H1 (cell line): ENCODE results near the gene ZDHHC17.

ENCODE experiments used
- CBX8 ChIP-seq: fragments of 300-800, 300-1000 bp; sonication (generic); IDR thresholded peaks from 2 replicates; pipeline ENCODE4 v1.7.1; 2016; ENCODE audit warnings: low read depth, low read length, borderline replicate concordance
- EP300 ChIP-seq, 2 experiments: IDR thresholded peaks; 1 replicate in 1 of 2; 2 replicates in 1 of 2; pipeline ENCODE4 v1.6.1; 2011 to 2012; ENCODE audit warnings: low read depth in 2 of 2, low read length in 2 of 2, mild to moderate bottlenecking in 2 of 2, borderline replicate concordance in 1 of 2, inconsistent platforms in 1 of 2, moderate library complexity in 1 of 2
- HDAC6 ChIP-seq: IDR thresholded peaks from one replicate; pipeline ENCODE4 v1.7.1; 2012; ENCODE audit warnings: low read depth, mild to moderate bottlenecking, inconsistent platforms, low read length, moderate library complexity
- MAFK ChIP-seq: IDR thresholded peaks from 2 replicates; pipeline ENCODE4 v1.6.1; 2012; ENCODE audit warnings: low read depth, mild to moderate bottlenecking, improper control_type of control experiment, low read length
- POLR2A ChIP-seq, 2 experiments: IDR thresholded peaks; 1 replicate in 1 of 2; 2 replicates in 1 of 2; pipeline ENCODE4 v1.6.1; 2011; ENCODE audit warnings: low read depth in 2 of 2, low read length in 2 of 2, mild to moderate bottlenecking in 2 of 2; ENCODE audit errors: control extremely low read depth in 1 of 2
- SRF ChIP-seq: IDR thresholded peaks from 2 replicates; pipeline ENCODE4 v1.6.1; 2011; ENCODE audit warnings: mild to moderate bottlenecking, low read depth, low read length, moderate library complexity
- TAF1 ChIP-seq: IDR thresholded peaks from 2 replicates; pipeline ENCODE4 v1.6.1; 2011; ENCODE audit warnings: mild to moderate bottlenecking, low read depth, low read length
- TBP ChIP-seq: IDR thresholded peaks from 2 replicates; pipeline ENCODE4 v1.6.1; 2011; ENCODE audit warnings: low read depth, low read length, improper control_type of control experiment
- TF ChIP-seq, protein P1 (sequence below), 3 experiments: IDR thresholded peaks; 1 replicate in 2 of 3; 2 replicates in 1 of 3; pipeline versions ENCODE4 v1.5.1 to v1.6.1; 2011; ENCODE audit warnings: low read length in 3 of 3, mild to moderate bottlenecking in 3 of 3, inconsistent platforms in 2 of 3, low read depth in 1 of 3, moderate library complexity in 1 of 3; ENCODE audit not compliant: insufficient read depth in 1 of 3; ENCODE audit errors: control extremely low read depth in 1 of 3

DNA sequence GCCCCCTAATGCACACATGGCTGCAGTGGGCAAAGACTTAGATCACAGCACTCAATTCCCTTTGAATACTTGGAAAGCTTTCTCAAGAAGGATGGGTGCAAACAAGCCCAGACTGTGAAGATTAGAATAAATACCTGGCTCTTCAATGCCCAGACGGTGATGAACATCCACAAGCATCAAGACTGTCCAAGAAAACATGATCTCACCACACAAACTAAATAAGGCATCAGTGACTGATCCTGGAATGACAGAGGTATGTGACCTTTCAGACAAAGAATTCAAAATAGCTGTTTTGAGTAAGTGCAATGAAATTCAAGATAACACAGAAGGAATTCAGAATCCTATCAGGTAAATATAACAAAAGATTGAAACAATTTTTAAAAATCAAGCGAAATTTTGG lies 43.8 kb upstream of the ZDHHC17 start:
- no peak for TF ChIP-seq POLR2A (IDR thresholded peaks at IDR 0.05; ENCODE audit: control extremely low read depth in 1 of 2, low read depth in 2 of 2, low read length in 2 of 2)
- TF ChIP-seq, protein P1, sequence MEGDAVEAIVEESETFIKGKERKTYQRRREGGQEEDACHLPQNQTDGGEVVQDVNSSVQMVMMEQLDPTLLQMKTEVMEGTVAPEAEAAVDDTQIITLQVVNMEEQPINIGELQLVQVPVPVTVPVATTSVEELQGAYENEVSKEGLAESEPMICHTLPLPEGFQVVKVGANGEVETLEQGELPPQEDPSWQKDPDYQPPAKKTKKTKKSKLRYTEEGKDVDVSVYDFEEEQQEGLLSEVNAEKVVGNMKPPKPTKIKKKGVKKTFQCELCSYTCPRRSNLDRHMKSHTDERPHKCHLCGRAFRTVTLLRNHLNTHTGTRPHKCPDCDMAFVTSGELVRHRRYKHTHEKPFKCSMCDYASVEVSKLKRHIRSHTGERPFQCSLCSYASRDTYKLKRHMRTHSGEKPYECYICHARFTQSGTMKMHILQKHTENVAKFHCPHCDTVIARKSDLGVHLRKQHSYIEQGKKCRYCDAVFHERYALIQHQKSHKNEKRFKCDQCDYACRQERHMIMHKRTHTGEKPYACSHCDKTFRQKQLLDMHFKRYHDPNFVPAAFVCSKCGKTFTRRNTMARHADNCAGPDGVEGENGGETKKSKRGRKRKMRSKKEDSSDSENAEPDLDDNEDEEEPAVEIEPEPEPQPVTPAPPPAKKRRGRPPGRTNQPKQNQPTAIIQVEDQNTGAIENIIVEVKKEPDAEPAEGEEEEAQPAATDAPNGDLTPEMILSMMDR (IDR thresholded peaks at IDR 0.05; ENCODE audit: control extremely low read depth in 1 of 3, insufficient read depth in 1 of 3, low read depth in 1 of 3, low read length in 3 of 3), result no peak
- TF ChIP-seq SRF, result no peak
- TF ChIP-seq MAFK, result no peak
- no peak for TF ChIP-seq CBX8
- TF ChIP-seq TBP, result no peak
- no peak for TF ChIP-seq EP300 (IDR thresholded peaks at IDR 0.05; ENCODE audit: borderline replicate concordance in 1 of 2, low read depth in 2 of 2, low read length in 2 of 2)
- no peak for TF ChIP-seq HDAC6
- no peak for TF ChIP-seq TAF1
